Posterior cingulate gyrus (tissue), 11 donors: ENCODE results near the gene PNLIPRP1.

Source experiments
- DNase-seq, 10 donors: peaks; one replicate each; pipeline versions ENCODE4 v3.0.0 to v3.0.0-alpha.2; 2020 to 2021; ENCODE audit warnings: mixed read lengths in 3 of 10
- intact Hi-C: fragments of 100-400 bp; cut with DNase I; formaldehyde crosslinking; loops from one replicate; pipeline ENCODE4 v1.15.1; 2023

Gene PNLIPRP1

GRCh38 chr10:116629340-116629739, 38.6 kb downstream of the PNLIPRP1 start:
- intact Hi-C loops = loop anchor here (5.0 kb wide), 1 partner anchor 158 kb away; no protein-coding TSS in a partner anchor

GRCh38 chr10:116630020-116630419, 39.3 kb downstream of the PNLIPRP1 start:
- no peak for DNase-seq
- intact Hi-C loops = no loop called here

More at GRCh38 chr10:116629340-116629739, 38.6 kb downstream of the PNLIPRP1 start:
- no peak for DNase-seq

GRCh38 chr10:116631871-116632295, 41.1 kb downstream of the PNLIPRP1 start:
- peak in 1 of 10 donors; percentile 9 for DNase-seq
- intact Hi-C loops = no loop called here

- peak in 1 of 10 donors; percentile 32 for DNase-seq
- intact Hi-C loops = no loop called here
These were observed 41.9 kb downstream of the PNLIPRP1 start for GRCh38 chr10:116632596-116633215.

GRCh38 chr10:116633216-116633600, 42.4 kb downstream of the PNLIPRP1 start:
- intact Hi-C loops = no loop called here
- no peak for DNase-seq

- intact Hi-C loops = no loop called here
- no peak for DNase-seq
These were observed 43.6 kb downstream of the PNLIPRP1 start for GRCh38 chr10:116634126-116634975.

GRCh38 chr10:116636385-116636784, 45.6 kb downstream of the PNLIPRP1 start:
- DNase-seq = no peak
- intact Hi-C loops = no loop called here

- DNase-seq = no peak
- intact Hi-C loops = no loop called here
These were observed 46.2 kb downstream of the PNLIPRP1 start for GRCh38 chr10:116636976-116637375.

- DNase-seq = no peak
- intact Hi-C loops = no loop called here
These were observed 47.1 kb downstream of the PNLIPRP1 start for GRCh38 chr10:116637830-116638229.

- no peak for DNase-seq
These were observed 55.7 kb downstream of the PNLIPRP1 start for GRCh38 chr10:116646502-116646901.

GRCh38 chr10:116648903-116649302, 58.1 kb downstream of the PNLIPRP1 start:
- intact Hi-C loops = no loop called here
- DNase-seq = no peak

More at GRCh38 chr10:116646502-116646901, 55.7 kb downstream of the PNLIPRP1 start:
- intact Hi-C loops = no loop called here

- intact Hi-C loops = no loop called here
- DNase-seq = no peak
These were observed 63.1 kb downstream of the PNLIPRP1 start for GRCh38 chr10:116653885-116654284.

- DNase-seq = no peak
- intact Hi-C loops = no loop called here
These were observed 64.1 kb downstream of the PNLIPRP1 start for GRCh38 chr10:116654816-116655215.

GRCh38 chr10:116655568-116655967, 64.8 kb downstream of the PNLIPRP1 start:
- intact Hi-C loops = no loop called here
- no peak for DNase-seq

- intact Hi-C loops = no loop called here
- DNase-seq = no peak
These were observed 65.3 kb downstream of the PNLIPRP1 start for GRCh38 chr10:116656044-116656443.

GRCh38 chr10:116657863-116658551, 67.2 kb downstream of the PNLIPRP1 start:
- intact Hi-C loops = no loop called here
- DNase-seq = no peak
